Measurements from ENCODE around the gene SYNDIG1L.

Gene SYNDIG1L

DNA sequence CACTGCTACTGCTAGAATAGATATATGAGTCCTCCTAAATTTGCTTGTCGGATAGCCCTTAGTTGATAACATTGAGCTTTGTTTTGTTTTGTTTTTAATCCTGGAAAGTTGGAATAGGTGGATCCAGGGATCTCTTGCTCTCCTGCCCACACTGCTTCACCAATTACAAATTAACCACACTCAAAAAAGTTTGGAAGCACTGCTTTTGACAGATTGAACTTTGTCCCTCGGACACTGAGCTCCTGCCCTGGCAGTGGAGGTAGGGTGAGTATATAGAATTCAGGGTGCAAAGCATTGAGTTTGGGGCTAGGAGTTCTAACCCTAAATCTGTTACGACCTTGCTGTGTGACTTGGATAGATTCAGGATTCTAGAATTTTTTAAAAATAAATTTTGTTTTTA is 15.1 kb upstream of the SYNDIG1L start:
- no peak for TF ChIP-seq EZH2phosphoT487 (IDR thresholded peaks at IDR 0.05; ENCODE audit: borderline replicate concordance)
- TF ChIP-seq, protein P1, sequence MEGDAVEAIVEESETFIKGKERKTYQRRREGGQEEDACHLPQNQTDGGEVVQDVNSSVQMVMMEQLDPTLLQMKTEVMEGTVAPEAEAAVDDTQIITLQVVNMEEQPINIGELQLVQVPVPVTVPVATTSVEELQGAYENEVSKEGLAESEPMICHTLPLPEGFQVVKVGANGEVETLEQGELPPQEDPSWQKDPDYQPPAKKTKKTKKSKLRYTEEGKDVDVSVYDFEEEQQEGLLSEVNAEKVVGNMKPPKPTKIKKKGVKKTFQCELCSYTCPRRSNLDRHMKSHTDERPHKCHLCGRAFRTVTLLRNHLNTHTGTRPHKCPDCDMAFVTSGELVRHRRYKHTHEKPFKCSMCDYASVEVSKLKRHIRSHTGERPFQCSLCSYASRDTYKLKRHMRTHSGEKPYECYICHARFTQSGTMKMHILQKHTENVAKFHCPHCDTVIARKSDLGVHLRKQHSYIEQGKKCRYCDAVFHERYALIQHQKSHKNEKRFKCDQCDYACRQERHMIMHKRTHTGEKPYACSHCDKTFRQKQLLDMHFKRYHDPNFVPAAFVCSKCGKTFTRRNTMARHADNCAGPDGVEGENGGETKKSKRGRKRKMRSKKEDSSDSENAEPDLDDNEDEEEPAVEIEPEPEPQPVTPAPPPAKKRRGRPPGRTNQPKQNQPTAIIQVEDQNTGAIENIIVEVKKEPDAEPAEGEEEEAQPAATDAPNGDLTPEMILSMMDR (conservative IDR thresholded peaks at IDR 0.05; ENCODE audit: low read length): no peak
- Histone ChIP-seq H3K9ac (ENCODE audit: low read depth, low read length, poor library complexity, severe bottlenecking) (no peak overlapping the region), H3K79me2 (ENCODE audit: insufficient read depth, low read length) (no peaks in the 10 kb centered on the region), H3K27me3 (ENCODE audit: insufficient read depth, low read length, poor library complexity, severe bottlenecking) (no peaks in the 10 kb centered on the region), H3K9me2 (replicated peaks; ENCODE audit: low read depth, low read length) (no peaks in the 10 kb centered on the region), H3K4me3 (ENCODE audit: low read length, poor library complexity, severe bottlenecking) (no peak overlapping the region), H3K4me1 (ENCODE audit: insufficient read depth, low read length, poor library complexity, severe bottlenecking) (no peaks in the 10 kb centered on the region), H3K36me3 (ENCODE audit: insufficient read depth, low read length) (no peaks in the 10 kb centered on the region), H3K4me2 (ENCODE audit: low read depth, low read length, poor library complexity, severe bottlenecking) (no peak overlapping the region), H4K20me1 (ENCODE audit: insufficient read depth, low read length, poor library complexity, severe bottlenecking) (no peaks in the 10 kb centered on the region), H3F3A (ENCODE audit: low read depth) (no peaks in the 10 kb centered on the region), H3K9me3 (ENCODE audit: insufficient read depth, low read depth, low read length) (no peaks in the 10 kb centered on the region), H2AFZ (ENCODE audit: low read length) (no peak overlapping the region)

DNA sequence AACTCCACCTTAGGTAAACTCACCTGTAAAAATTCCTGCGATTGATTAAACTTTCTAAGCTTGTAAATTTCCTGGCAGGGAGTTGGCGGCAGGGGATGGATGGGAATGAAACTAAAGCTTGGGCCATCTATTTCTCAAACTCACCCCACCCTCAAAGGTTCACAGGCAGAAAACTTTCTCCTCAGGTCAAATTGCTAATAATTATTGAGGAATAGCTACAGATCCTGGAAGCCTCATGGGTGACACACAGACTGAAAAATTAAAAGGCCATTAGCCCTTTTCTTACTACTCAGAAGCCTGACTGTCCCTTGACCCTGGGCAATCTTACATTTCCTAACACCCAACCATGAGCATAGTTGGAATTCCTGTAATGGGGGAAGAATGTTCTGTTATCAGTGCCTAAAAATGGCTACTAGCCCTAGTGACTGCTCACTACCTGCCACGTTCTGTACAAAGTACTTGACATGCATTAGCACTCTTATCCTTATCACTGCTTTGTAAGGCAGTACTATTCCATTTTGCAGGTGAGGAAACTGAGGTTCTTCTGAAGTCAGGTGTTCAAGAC is 12.4 kb upstream of the SYNDIG1L start:
- Histone ChIP-seq H3K4me2 (ENCODE audit: low read depth, low read length, poor library complexity, severe bottlenecking) (no peak overlapping the region), H3K4me3 (ENCODE audit: low read length, poor library complexity, severe bottlenecking) (no peak overlapping the region), H3K27me3 (ENCODE audit: insufficient read depth, low read length, poor library complexity, severe bottlenecking) (no peaks in the 10 kb centered on the region), H3F3A (ENCODE audit: low read depth) (no peaks in the 10 kb centered on the region), H3K9me3 (ENCODE audit: insufficient read depth, low read depth, low read length) (no peaks in the 10 kb centered on the region), H3K79me2 (ENCODE audit: insufficient read depth, low read length) (no peaks in the 10 kb centered on the region), H3K36me3 (ENCODE audit: insufficient read depth, low read length) (no peaks in the 10 kb centered on the region), H3K9me2 (replicated peaks; ENCODE audit: low read depth, low read length) (no peaks in the 10 kb centered on the region), H3K9ac (ENCODE audit: low read depth, low read length, poor library complexity, severe bottlenecking) (no peak overlapping the region), H3K4me1 (ENCODE audit: insufficient read depth, low read length, poor library complexity, severe bottlenecking) (no peaks in the 10 kb centered on the region), H4K20me1 (ENCODE audit: insufficient read depth, low read length, poor library complexity, severe bottlenecking) (no peaks in the 10 kb centered on the region), H2AFZ (ENCODE audit: low read length) (no peak overlapping the region)
- no peak for TF ChIP-seq EZH2phosphoT487 (IDR thresholded peaks at IDR 0.05; ENCODE audit: borderline replicate concordance)
- TF ChIP-seq, protein P1 (conservative IDR thresholded peaks at IDR 0.05; ENCODE audit: low read length): no peak

DNA sequence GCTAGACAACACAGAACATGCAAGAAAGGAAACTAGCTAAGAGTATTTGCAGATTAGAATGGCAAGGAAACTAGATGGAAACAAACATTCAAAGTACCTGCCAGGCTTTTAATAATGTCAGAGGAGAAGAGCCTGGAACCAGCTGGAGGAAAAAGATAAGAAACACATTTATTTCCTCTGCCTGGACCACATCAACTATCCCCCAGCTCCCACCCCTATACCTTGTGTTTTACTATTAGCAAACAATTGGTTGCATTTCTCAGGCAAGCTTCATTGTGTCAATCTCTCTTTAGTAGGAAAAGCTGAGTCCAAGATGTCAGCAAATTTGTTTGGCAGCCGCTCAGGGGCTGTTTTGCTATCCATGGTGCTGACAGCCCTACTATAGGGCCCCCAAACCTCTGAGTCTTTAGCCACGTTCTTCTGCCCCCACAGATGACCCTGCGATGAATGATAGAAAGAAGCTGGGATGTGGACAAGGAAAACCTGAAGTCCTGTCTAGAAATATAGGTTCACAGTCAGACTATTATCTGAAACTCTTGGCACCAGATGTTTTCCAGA is 11.6 kb upstream of the SYNDIG1L start:
- Histone ChIP-seq H4K20me1 (ENCODE audit: insufficient read depth, low read length, poor library complexity, severe bottlenecking) (no peaks in the 10 kb centered on the region), H3K27me3 (ENCODE audit: insufficient read depth, low read length, poor library complexity, severe bottlenecking) (no peaks in the 10 kb centered on the region), H2AFZ (ENCODE audit: low read length) (no peak overlapping the region), H3K79me2 (ENCODE audit: insufficient read depth, low read length) (no peaks in the 10 kb centered on the region), H3K9me3 (ENCODE audit: insufficient read depth, low read depth, low read length) (no peaks in the 10 kb centered on the region), H3K4me2 (ENCODE audit: low read depth, low read length, poor library complexity, severe bottlenecking) (no peak overlapping the region), H3K4me1 (ENCODE audit: insufficient read depth, low read length, poor library complexity, severe bottlenecking) (no peaks in the 10 kb centered on the region), H3K9ac (ENCODE audit: low read depth, low read length, poor library complexity, severe bottlenecking) (no peak overlapping the region), H3K9me2 (replicated peaks; ENCODE audit: low read depth, low read length) (no peaks in the 10 kb centered on the region), H3F3A (ENCODE audit: low read depth) (no peaks in the 10 kb centered on the region), H3K4me3 (ENCODE audit: low read length, poor library complexity, severe bottlenecking) (no peak overlapping the region), H3K36me3 (ENCODE audit: insufficient read depth, low read length) (no peaks in the 10 kb centered on the region)
- no peak for TF ChIP-seq EZH2phosphoT487 (IDR thresholded peaks at IDR 0.05; ENCODE audit: borderline replicate concordance)
- TF ChIP-seq, protein P1 (conservative IDR thresholded peaks at IDR 0.05; ENCODE audit: low read length): no peak

Measured in Loucy (cell line).